Stomach (tissue), 4 donors: ENCODE data around the gene PTGDR.
A peak's percentile ranks its signal among the peaks of the same experiment; 100 is the strongest.

Experiments used
- EP300 ChIP-seq: sonication (generic); formaldehyde crosslinking; IDR thresholded peaks from one replicate; pipeline ENCODE4 v1.6.1; 2017; ENCODE audit warnings: antibody characterized with exemption
- POLR2A ChIP-seq, 4 donors: fragments of 450-650 bp; IDR thresholded peaks; one replicate each; pipeline ENCODE4 v1.6.1; 2016; ENCODE audit warnings: antibody characterized with exemption in 4 of 4, control low read depth in 2 of 4, mild to moderate bottlenecking in 1 of 4, moderate library complexity in 1 of 4
- POLR2AphosphoS5 ChIP-seq, 3 donors: sonication (generic); formaldehyde crosslinking; IDR thresholded peaks; one replicate each; pipeline ENCODE4 v1.6.1; 2016; ENCODE audit warnings: antibody characterized with exemption in 3 of 3
- TF ChIP-seq, protein P1 (sequence below), 7 experiments: fragments of 450-650 bp in 4 of 7; fragments of 200-600 bp in 3 of 7; sonication (generic) in 3 of 7; IDR thresholded peaks; one replicate each; pipeline ENCODE4 v1.5.1; 2016 to 2019; ENCODE audit warnings: antibody characterized with exemption in 7 of 7, control low read depth in 2 of 7, mild to moderate bottlenecking in 1 of 7

DNA sequence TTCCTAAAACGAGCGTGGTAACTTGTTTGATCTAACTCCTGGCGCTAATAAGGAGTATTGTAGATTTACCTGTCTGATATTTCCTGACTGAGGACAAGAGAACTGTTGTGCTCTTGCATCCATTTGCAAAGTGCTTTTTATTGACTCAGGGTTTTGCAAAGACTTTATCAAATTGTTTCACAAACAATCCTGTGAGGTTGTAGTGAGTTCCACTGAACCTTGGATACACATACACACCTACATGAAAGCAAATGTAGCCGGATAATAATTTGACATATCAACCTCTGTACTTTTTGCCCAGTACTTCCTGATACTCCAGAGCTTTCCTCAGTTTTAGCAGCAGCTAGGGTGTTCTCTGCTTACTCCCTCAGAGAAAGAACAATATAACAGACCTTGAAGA lies 39.9 kb downstream of the PTGDR start:
- TF ChIP-seq, protein P1, sequence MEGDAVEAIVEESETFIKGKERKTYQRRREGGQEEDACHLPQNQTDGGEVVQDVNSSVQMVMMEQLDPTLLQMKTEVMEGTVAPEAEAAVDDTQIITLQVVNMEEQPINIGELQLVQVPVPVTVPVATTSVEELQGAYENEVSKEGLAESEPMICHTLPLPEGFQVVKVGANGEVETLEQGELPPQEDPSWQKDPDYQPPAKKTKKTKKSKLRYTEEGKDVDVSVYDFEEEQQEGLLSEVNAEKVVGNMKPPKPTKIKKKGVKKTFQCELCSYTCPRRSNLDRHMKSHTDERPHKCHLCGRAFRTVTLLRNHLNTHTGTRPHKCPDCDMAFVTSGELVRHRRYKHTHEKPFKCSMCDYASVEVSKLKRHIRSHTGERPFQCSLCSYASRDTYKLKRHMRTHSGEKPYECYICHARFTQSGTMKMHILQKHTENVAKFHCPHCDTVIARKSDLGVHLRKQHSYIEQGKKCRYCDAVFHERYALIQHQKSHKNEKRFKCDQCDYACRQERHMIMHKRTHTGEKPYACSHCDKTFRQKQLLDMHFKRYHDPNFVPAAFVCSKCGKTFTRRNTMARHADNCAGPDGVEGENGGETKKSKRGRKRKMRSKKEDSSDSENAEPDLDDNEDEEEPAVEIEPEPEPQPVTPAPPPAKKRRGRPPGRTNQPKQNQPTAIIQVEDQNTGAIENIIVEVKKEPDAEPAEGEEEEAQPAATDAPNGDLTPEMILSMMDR (IDR thresholded peaks at IDR 0.05), result no peak
- TF ChIP-seq POLR2A (IDR thresholded peaks at IDR 0.05) (no peak), EP300 (no peak), POLR2AphosphoS5 (IDR thresholded peaks at IDR 0.05) (peak in 2 of 3 donors; percentile 48 to 75)
